GM21576 (cell line): Measurements from ENCODE around the gene RNF121.
A peak's percentile ranks its signal among the peaks of the same experiment; 100 is the strongest.

Source experiments
- ATAC-seq: cut with Tn5 transposase; IDR thresholded peaks from one replicate; pipeline ENCODE4 v1.9.1; 2021; ENCODE audit warnings: mild to moderate bottlenecking, moderate library complexity; ENCODE audit not compliant: unreplicated experiment

The RNF121 gene

GRCh38 chr11:71934213-71934612, 5.4 kb downstream of the RNF121 start:
- ATAC-seq = no peak

- no peak for ATAC-seq
These were observed 6.6 kb downstream of the RNF121 start for GRCh38 chr11:71935338-71935925.

GRCh38 chr11:71936825-71937224, 8.0 kb downstream of the RNF121 start:
- ATAC-seq = no peak

GRCh38 chr11:71937826-71938225, 9.0 kb downstream of the RNF121 start:
- ATAC-seq = no peak

GRCh38 chr11:71940561-71941219, 11.8 kb downstream of the RNF121 start:
- ATAC-seq = no peak

- no peak for ATAC-seq
These were observed 17.3 kb downstream of the RNF121 start for GRCh38 chr11:71946144-71946571.

- no peak for ATAC-seq
These were observed 18.7 kb downstream of the RNF121 start for GRCh38 chr11:71947498-71947897.

- ATAC-seq = no peak
These were observed 19.6 kb downstream of the RNF121 start for GRCh38 chr11:71948314-71949027.

- ATAC-seq = no peak
These were observed 20.2 kb downstream of the RNF121 start for GRCh38 chr11:71949034-71949433.

- no peak for ATAC-seq
These were observed 23.0 kb downstream of the RNF121 start for GRCh38 chr11:71951741-71952310.

- ATAC-seq = no peak
These were observed 27.1 kb downstream of the RNF121 start for GRCh38 chr11:71955898-71956456.

- ATAC-seq = peak; percentile 50
These were observed 33.7 kb downstream of the RNF121 start for GRCh38 chr11:71962428-71963038.

GRCh38 chr11:71963468-71963867, 34.6 kb downstream of the RNF121 start:
- ATAC-seq = no peak

- ATAC-seq = no peak
These were observed 35.8 kb downstream of the RNF121 start for GRCh38 chr11:71964641-71965040.

- ATAC-seq = no peak
These were observed 42.8 kb downstream of the RNF121 start for GRCh38 chr11:71971680-71972079.

GRCh38 chr11:71976551-71976950, 47.7 kb downstream of the RNF121 start:
- ATAC-seq = no peak

- no peak for ATAC-seq
These were observed 48.2 kb downstream of the RNF121 start for GRCh38 chr11:71977090-71977489.

- ATAC-seq = no peak
These were observed 49.0 kb downstream of the RNF121 start for GRCh38 chr11:71977743-71978418.

GRCh38 chr11:71979094-71979493, 50.2 kb downstream of the RNF121 start:
- ATAC-seq = no peak

GRCh38 chr11:71979602-71980001, 50.8 kb downstream of the RNF121 start:
- no peak for ATAC-seq
